ENCODE results near the gene CDKN2AIPNL. TPM values are rescaled to one million over a fixed set of nuclear protein-coding genes. Genes with fewer than 3 reads are reported as not detected.
A peak's percentile ranks its signal among the peaks of the same experiment; 100 is the strongest.
"Not testable (repeated sequence)": the region's sequence is repeated elsewhere in the genome, so short reads cannot be mapped to it uniquely, and the experiment has no call there.

Gene CDKN2AIPNL
- total RNA-seq, 1 experiment from 2014 or later: 123 TPM

DNA sequence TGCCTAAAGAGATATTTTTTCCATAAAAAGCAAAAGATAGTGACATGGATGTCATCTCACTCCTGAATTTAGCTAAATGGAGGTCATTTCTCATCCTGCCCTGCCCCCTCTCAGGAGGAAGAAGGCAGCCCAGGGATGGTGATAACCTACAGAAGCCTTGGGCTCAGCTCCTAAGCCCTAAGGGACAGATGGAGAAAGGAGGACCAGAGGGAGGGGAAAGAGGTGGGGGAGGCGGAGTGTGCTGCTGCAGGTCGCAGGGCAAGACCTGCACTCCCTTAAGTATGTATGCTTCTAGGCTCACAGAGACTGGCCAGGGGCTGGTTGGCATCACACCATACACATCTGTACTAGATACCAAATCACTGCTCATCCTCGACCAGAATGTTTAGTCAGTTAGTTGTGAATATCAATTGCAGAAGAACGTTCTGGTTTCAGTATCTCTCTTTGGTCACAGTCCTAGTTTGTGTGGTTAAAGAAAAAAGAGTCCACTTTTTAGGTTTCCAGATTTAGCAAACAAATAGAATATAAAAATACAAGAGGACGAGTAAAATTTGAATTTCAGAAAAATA lies 18.4 kb upstream of the CDKN2AIPNL start:
- H3K4me3 ChIP-seq (ENCODE audit: insufficient read depth, low read depth, low read length): no peak overlapping the region
- H3K27me3 ChIP-seq (ENCODE audit: control insufficient read depth, insufficient read depth, low read length): no peaks in the 10 kb centered on the region
- no peaks in the 10 kb centered on the region; the same call in 1 of the 2 replicates for H3K36me3 ChIP-seq (replicated peaks; ENCODE audit: control insufficient read depth, insufficient read depth, low read length)
- DNase-seq: peak; percentile 68

- peak; percentile 75 for DNase-seq
- Histone ChIP-seq H3K27me3 (ENCODE audit: control insufficient read depth, insufficient read depth, low read length) (no peaks in the 10 kb centered on the region), H3K36me3 (replicated peaks; ENCODE audit: control insufficient read depth, insufficient read depth, low read length) (no peaks in the 10 kb centered on the region), H3K4me3 (ENCODE audit: insufficient read depth, low read depth, low read length) (no peak overlapping the region)
Observed at GRCh38 chr5:134427540-134428041, 15.9 kb upstream of the CDKN2AIPNL start.

DNA sequence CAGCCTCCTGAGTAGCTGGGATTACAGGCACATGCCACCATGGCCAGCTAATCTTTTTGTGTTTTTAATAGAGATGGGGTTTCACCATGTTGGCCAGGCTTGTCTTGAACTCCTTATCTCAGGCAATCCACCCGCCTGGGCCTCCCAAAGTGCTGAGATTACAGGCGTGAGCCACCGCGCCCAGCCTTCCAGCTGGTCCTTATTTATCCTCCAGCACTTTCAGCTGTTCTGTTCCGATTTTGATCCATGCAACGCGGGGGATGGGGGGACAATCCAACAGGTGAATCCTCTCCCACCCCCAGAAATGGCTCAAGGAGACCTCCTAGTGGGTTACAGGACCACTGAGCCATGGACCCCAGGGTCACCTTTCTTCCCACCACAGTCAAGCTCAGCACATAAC lies 14.7 kb upstream of the CDKN2AIPNL start:
- DNase-seq: no peak
- Histone ChIP-seq H3K36me3 (replicated peaks; ENCODE audit: control insufficient read depth, insufficient read depth, low read length) (no peaks in the 10 kb centered on the region), H3K4me3 (ENCODE audit: insufficient read depth, low read depth, low read length) (no peak overlapping the region), H3K27me3 (ENCODE audit: control insufficient read depth, insufficient read depth, low read length) (no peaks in the 10 kb centered on the region)

DNA sequence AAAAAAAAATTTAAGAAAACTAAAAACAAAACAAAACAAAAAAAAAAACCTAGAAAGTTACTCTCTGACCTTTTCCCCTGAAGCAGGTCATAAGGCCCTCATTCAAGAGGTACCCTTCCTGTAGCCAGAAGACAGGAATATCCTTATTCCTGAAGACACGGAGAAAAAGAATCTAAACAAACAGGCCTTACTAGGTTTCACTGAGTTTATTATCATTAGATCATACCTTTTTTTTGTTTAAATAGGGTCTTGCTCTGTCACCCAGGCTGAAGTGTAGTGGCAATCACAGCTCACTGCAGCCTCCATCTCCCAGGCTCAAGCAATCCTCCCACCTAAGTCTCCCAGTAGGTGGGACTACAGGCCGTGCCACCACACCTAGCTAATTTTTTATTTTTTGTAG lies 11.7 kb upstream of the CDKN2AIPNL start:
- Histone ChIP-seq H3K36me3 (replicated peaks; ENCODE audit: control insufficient read depth, insufficient read depth, low read length) (no peaks in the 10 kb centered on the region), H3K4me3 (ENCODE audit: insufficient read depth, low read depth, low read length) (no peak overlapping the region), H3K27me3 (ENCODE audit: control insufficient read depth, insufficient read depth, low read length) (no peaks in the 10 kb centered on the region)
- DNase-seq: no peak

- no peak overlapping the region for H3K4me3 ChIP-seq (ENCODE audit: insufficient read depth, low read depth, low read length)
- H3K36me3 ChIP-seq (replicated peaks; ENCODE audit: control insufficient read depth, insufficient read depth, low read length): no peaks in the 10 kb centered on the region
- no peaks in the 10 kb centered on the region for H3K27me3 ChIP-seq (ENCODE audit: control insufficient read depth, insufficient read depth, low read length)
- no peak for DNase-seq
Observed at GRCh38 chr5:134422791-134423365, 11.2 kb upstream of the CDKN2AIPNL start.

- not testable (repeated sequence) for H3K4me3 ChIP-seq (ENCODE audit: insufficient read depth, low read depth, low read length); H3K27me3 ChIP-seq (ENCODE audit: control insufficient read depth, insufficient read depth, low read length); H3K36me3 ChIP-seq (replicated peaks; ENCODE audit: control insufficient read depth, insufficient read depth, low read length); DNase-seq
Observed at GRCh38 chr5:134421038-134421437, 9.4 kb upstream of the CDKN2AIPNL start.

GRCh38 chr5:134420343-134420742 lies 8.7 kb upstream of the CDKN2AIPNL start:
- no peak for DNase-seq
- H3K36me3 ChIP-seq (replicated peaks; ENCODE audit: control insufficient read depth, insufficient read depth, low read length): no peaks in the 10 kb centered on the region
- H3K4me3 ChIP-seq (ENCODE audit: insufficient read depth, low read depth, low read length): no peak overlapping the region
- H3K27me3 ChIP-seq (ENCODE audit: control insufficient read depth, insufficient read depth, low read length): no peaks in the 10 kb centered on the region

DNA sequence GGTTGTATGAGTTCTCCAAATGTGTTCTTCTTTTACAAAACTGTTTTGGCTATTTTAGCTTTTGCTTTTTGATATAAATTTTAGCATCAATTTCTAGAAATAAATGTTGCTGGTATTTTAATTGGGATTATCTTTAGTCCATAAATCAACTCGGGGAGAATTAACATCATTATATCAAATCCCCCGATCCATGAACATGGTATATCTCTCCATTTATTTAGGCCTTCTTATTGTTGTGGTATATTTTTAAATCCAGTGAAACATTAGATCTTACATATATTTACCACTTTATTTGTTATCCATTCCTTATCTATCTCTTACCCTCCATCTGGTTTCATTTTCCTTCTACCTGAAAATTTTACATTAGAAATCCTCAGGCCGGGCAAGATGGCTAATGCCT lies 7.3 kb upstream of the CDKN2AIPNL start:
- no peak for DNase-seq
- H3K27me3 ChIP-seq (ENCODE audit: control insufficient read depth, insufficient read depth, low read length): no peaks in the 10 kb centered on the region
- H3K4me3 ChIP-seq (ENCODE audit: insufficient read depth, low read depth, low read length): no peak overlapping the region
- no peaks in the 10 kb centered on the region for H3K36me3 ChIP-seq (replicated peaks; ENCODE audit: control insufficient read depth, insufficient read depth, low read length)

- Histone ChIP-seq H3K36me3 (replicated peaks; ENCODE audit: control insufficient read depth, insufficient read depth, low read length) (no peaks in the 10 kb centered on the region), H3K27me3 (ENCODE audit: control insufficient read depth, insufficient read depth, low read length) (no peaks in the 10 kb centered on the region), H3K4me3 (ENCODE audit: insufficient read depth, low read depth, low read length) (no peak overlapping the region)
- no peak for DNase-seq
Observed at GRCh38 chr5:134417707-134418106, 6.0 kb upstream of the CDKN2AIPNL start.

GRCh38 chr5:134413046-134413445 lies 1.4 kb upstream of the CDKN2AIPNL start:
- DNase-seq: no peak
- Histone ChIP-seq H3K27me3 (ENCODE audit: control insufficient read depth, insufficient read depth, low read length) (no peaks in the 10 kb centered on the region), H3K36me3 (replicated peaks; ENCODE audit: control insufficient read depth, insufficient read depth, low read length) (peaks cover 2% of the 10 kb centered on the region), H3K4me3 (ENCODE audit: insufficient read depth, low read depth, low read length) (no peak overlapping the region)

GRCh38 chr5:134411228-134411545 lies 494 bp downstream of the CDKN2AIPNL start:
- no peak for DNase-seq
- Histone ChIP-seq H3K36me3 (replicated peaks; ENCODE audit: control insufficient read depth, insufficient read depth, low read length) (peaks cover 4% of the 10 kb centered on the region), H3K27me3 (ENCODE audit: control insufficient read depth, insufficient read depth, low read length) (no peaks in the 10 kb centered on the region), H3K4me3 (ENCODE audit: insufficient read depth, low read depth, low read length) (peak overlapping the region; percentile 91)

DNA sequence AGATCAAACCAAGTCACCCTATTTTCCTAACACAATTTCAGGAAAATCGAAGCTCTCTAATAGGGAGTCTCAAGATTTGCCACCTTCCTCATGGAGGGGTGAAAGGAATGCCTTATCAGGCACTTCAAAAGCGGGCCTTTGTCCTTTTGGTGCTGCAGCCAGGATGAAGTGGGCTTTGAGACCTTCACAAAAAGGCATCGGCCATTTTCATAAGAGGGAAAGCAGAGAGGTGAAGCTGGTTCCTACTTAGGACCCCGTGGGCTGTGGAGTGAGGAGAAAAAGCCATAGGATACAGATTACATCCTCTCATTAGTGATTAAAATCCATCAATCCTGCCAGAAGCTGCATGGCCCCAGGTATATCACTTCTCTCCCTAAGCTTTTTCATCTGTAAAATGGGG lies 859 bp downstream of the CDKN2AIPNL start:
- peak overlapping the region; percentile 91 for H3K4me3 ChIP-seq (ENCODE audit: insufficient read depth, low read depth, low read length)
- DNase-seq: no peak
- no peaks in the 10 kb centered on the region for H3K27me3 ChIP-seq (ENCODE audit: control insufficient read depth, insufficient read depth, low read length)
- H3K36me3 ChIP-seq (replicated peaks; ENCODE audit: control insufficient read depth, insufficient read depth, low read length): peaks cover 4% of the 10 kb centered on the region

DNA sequence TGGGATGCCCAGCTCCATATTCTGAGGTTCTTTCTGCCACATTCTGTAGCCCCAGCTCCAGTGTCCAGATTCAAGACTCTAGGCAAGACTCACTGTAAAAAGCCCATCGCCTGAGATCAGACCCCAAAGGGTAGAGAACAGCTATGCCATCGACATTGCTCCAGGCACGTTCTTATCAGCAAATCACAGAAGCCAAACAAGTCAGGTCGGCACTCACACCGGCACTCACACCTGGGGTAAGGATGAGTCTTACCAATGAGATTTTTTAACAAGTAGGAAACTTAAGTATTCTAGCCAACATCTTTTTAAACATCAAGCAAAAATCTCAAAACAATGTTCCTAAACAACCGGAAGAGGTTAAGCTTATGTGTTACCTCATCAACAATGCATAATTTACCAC lies 2.4 kb downstream of the CDKN2AIPNL start:
- Histone ChIP-seq H3K4me3 (ENCODE audit: insufficient read depth, low read depth, low read length) (no peak overlapping the region), H3K27me3 (ENCODE audit: control insufficient read depth, insufficient read depth, low read length) (no peaks in the 10 kb centered on the region), H3K36me3 (replicated peaks; ENCODE audit: control insufficient read depth, insufficient read depth, low read length) (peaks cover 4% of the 10 kb centered on the region)
- no peak for DNase-seq

GRCh38 chr5:134406390-134406789 lies 5.3 kb downstream of the CDKN2AIPNL start:
- no peaks in the 10 kb centered on the region for H3K27me3 ChIP-seq (ENCODE audit: control insufficient read depth, insufficient read depth, low read length)
- H3K4me3 ChIP-seq (ENCODE audit: insufficient read depth, low read depth, low read length): no peak overlapping the region
- peaks cover 5% of the 10 kb centered on the region for H3K36me3 ChIP-seq (replicated peaks; ENCODE audit: control insufficient read depth, insufficient read depth, low read length)
- no peak for DNase-seq

DNA sequence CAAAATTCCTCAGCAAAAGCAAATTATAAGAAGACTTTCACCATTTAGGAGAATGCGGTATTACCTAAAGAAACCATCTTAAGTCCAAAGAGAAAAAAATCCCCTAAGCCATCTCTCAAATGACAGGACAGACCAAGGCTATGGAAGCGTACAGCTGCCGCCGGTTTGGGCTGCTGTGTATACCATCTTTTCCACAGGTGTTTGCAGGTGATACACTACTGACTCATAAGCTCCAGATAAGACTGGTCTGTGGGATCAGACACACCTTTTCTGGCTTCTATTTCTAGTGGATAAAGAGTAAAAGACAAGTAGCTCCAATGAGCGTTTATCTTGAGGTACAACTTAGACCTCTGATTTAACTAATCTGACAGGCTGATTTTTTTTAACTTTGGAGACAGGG lies 7.7 kb downstream of the CDKN2AIPNL start:
- DNase-seq: no peak
- Histone ChIP-seq H3K27me3 (ENCODE audit: control insufficient read depth, insufficient read depth, low read length) (no peaks in the 10 kb centered on the region), H3K36me3 (replicated peaks; ENCODE audit: control insufficient read depth, insufficient read depth, low read length) (peaks cover 3% of the 10 kb centered on the region), H3K4me3 (ENCODE audit: insufficient read depth, low read depth, low read length) (no peak overlapping the region)
